CD4-positive, alpha-beta T cell treated with Interleukin-6 at 100 ng/mL for 8 hours (primary cell): Measurements from ENCODE around the gene NFASC.

ENCODE experiments used
- DNase-seq: peaks from one replicate; pipeline ENCODE4 v3.0.0-alpha.2; 2020; ENCODE audit warnings: mixed read lengths, low spot score

NFASC gene

GRCh38 chr1:204928671-204929486 lies 58.2 kb downstream of the NFASC start:
- DNase-seq, result no peak

- no peak for DNase-seq
These were observed 59.0 kb downstream of the NFASC start for GRCh38 chr1:204929487-204930154.

- no peak for DNase-seq
These were observed 59.5 kb downstream of the NFASC start for GRCh38 chr1:204930155-204930523.

GRCh38 chr1:204931313-204931712 lies 60.7 kb downstream of the NFASC start:
- DNase-seq, result no peak

- DNase-seq, result no peak
These were observed 61.3 kb downstream of the NFASC start for GRCh38 chr1:204931768-204932572.

- no peak for DNase-seq
These were observed 61.9 kb downstream of the NFASC start for GRCh38 chr1:204932573-204932909.

GRCh38 chr1:204935155-204935554 lies 64.5 kb downstream of the NFASC start:
- no peak for DNase-seq

GRCh38 chr1:204936765-204937164 lies 66.1 kb downstream of the NFASC start:
- no peak for DNase-seq

- DNase-seq, result no peak
These were observed 67.2 kb downstream of the NFASC start for GRCh38 chr1:204937901-204938300.

- DNase-seq, result no peak
These were observed 69.9 kb downstream of the NFASC start for GRCh38 chr1:204940591-204940990.

- DNase-seq, result no peak
These were observed 71.0 kb downstream of the NFASC start for GRCh38 chr1:204941421-204942338.

GRCh38 chr1:204943495-204943894 lies 72.8 kb downstream of the NFASC start:
- DNase-seq, result no peak

- no peak for DNase-seq
These were observed 74.0 kb downstream of the NFASC start for GRCh38 chr1:204944662-204945061.

GRCh38 chr1:204945565-204945977 lies 74.9 kb downstream of the NFASC start:
- no peak for DNase-seq

- DNase-seq, result no peak
These were observed 76.0 kb downstream of the NFASC start for GRCh38 chr1:204946640-204947039.

GRCh38 chr1:204947338-204947737 lies 76.7 kb downstream of the NFASC start:
- DNase-seq, result no peak

GRCh38 chr1:204947747-204948146 lies 77.1 kb downstream of the NFASC start:
- DNase-seq, result no peak

- DNase-seq, result no peak
These were observed 79.8 kb downstream of the NFASC start for GRCh38 chr1:204950353-204951001.

GRCh38 chr1:204958317-204959307 lies 88.0 kb downstream of the NFASC start:
- DNase-seq, result no peak

GRCh38 chr1:204959374-204959773 lies 88.7 kb downstream of the NFASC start:
- DNase-seq, result no peak
